Stimulated activated CD8-positive, alpha-beta memory T cell treated with anti-CD3 and anti-CD28 coated beads, Interleukin-2, amount 100 ng/mL, for 1 hour (primary cell): ENCODE measurements around the gene GALNTL6.
"Not testable (repeated sequence)": the region's sequence is repeated elsewhere in the genome, so short reads cannot be mapped to it uniquely, and the experiment has no call there.

Source experiments
- DNase-seq, 2 donors: peaks; one replicate each; pipeline ENCODE4 v3.0.0-alpha.2; 2020; ENCODE audit warnings: low read depth in 2 of 2

The GALNTL6 gene

DNA sequence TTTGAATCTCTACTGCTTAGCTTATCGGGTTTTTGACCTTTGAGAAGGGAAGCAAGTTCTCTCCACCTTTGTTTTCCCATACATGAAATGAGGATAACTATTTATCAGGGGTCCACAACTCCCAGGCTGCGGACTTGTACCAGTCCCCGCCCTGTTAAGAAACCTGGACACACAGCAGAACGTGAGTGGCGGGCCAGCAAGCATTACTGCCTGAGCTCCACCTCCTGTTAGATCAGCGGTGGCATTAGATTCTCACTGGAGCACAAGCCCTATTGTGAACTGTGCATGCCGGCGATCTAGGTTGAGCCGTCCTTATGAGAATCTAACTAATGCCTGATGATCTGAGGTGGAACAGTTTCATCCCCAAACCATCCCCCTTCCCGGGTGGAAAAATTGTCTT, 579.5 kb downstream of the GALNTL6 start:
- no peak for DNase-seq

DNA sequence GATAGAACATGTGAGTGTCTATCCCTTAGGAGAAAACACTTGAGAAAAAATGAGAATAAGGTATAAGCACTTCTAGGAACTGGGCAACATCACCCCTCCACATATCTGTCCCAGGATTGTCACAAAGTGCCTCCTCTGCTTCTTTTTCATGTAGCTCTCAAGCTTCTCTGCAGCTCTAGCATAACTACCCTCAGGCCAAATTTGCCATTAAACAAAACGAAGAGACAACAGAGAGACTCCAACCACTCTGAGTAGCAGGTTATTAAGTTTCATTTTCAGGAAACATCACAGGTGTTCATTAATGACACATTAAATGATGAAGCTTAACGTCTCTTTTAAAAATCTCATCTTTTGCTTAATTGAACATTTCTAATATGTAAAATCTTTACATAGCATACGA, 580.0 kb downstream of the GALNTL6 start:
- no peak for DNase-seq

DNA sequence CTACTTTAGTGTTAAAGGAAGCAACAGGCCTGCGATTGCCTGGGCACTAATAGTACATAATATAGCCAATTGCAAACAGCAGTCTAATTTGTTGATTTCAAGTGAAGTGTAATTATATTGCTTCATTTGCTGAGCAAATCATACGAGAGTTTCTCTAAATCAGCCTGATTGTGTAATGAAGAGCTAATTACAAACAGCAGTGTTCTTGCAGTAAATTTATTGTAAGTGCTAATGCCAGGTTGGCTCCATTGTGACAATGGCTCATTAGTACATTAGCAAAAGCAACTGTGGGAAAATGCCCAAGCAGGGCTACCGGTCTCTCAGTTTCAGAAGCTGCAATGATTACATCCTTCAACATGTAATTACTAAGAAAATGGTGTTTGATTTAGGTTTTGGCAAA, 591.5 kb downstream of the GALNTL6 start:
- DNase-seq, result no peak

DNA sequence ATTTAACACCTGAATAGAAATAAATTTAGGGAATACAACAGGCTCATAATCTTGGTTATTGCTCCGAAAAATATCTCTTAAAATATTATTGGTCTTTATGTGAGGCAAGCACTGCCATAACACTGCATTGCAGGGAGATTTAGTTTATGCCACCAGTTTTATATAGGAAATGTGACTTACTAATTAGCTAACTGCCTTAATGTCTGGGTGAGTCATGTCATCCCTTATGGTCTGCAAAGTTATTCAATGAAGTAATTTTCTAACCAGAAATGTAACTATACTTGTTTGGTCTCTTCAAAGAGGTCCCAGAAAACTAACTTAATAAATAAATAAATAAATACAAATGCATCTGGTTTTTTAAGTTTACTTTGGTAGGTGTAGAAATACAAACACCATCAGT, 597.2 kb downstream of the GALNTL6 start:
- no peak for DNase-seq

DNA sequence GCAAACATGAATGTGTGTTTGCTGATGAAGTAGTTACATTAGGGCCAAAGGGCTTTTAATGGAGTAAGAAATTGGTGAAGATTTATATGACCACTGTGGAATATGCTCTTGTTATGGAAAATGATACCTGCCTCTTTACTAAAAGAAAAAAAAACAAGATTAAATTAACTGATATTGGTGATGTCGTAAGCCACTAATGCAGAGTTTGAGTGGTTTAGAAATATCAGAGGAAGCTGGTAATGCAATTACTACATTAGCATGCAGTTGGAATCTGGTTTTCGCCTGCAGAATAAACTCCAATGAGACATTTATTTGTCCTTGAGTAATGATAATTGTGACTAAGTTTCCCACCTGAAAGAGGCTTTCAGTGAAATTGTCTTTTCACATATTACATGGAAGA, 597.9 kb downstream of the GALNTL6 start:
- no peak for DNase-seq

DNA sequence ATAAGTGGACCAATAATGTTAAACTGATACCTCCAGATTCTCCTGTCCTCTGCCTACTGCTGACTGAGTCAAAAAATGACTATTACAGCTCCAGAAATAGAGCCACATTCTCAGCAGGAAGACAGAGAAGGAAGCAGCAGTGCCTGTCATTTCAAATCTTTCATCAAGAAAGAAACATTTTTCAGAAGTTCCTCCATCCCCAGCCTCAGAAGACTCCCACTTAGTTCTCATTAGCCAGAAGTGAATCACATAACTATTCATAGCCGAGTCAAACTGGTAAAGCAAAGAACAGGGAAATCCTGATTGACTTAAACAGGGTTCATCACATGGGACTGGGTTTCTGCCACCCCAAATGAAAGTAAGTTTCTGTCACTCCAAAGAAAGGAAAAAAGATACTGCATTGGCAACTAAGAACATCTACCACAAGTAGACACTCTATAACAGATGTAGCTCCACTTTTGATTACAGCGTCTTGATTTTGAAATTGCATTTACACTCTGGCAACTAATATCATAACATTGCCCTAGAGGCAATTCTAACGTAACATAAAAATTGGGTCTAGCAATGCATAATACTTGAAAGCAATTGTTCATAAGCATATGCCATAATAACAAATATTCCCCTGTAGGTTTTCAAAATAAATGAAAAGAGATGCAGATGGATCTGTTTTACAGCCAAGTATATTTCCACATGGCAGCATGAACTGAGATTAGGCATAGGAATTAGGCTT, 599.8 kb downstream of the GALNTL6 start:
- DNase-seq, result no peak

DNA sequence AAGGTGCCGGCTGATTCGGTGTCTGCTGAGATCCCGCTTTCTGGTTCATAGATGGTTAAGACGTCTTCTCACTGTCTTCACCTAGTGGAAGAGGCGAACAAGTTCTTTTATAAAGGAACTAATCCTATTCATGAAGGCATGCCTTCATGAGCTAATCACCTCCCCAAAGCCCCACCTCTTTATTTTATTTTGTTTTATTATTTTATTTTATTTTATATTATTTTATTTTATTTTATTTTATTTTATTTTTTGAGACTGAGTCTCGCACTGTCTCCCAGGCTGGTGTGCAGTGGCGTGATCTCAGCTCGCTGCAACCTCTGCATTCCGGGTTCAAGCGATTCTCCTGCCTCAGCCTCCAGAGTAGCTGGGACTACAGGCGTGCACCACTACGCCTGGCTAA, 615.8 kb downstream of the GALNTL6 start:
- not testable (repeated sequence) for DNase-seq

DNA sequence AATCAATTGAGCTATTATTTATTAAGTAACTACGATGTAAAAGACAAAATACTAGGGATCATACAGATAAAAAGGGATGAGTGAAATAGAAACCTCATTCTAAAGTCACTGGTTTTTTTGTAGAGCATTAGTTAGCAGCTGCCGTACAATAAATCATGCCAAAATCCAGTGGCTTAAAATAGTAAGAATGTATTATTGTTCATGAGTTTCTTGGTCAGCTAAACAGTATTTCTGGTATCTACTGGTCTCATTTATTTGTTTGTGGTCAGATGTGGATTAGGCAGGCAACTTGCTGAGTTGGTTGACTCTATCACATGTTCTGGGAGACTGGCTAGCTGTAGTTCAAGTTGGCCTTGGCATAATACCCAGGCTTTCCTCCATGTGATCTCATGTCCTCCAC, 667.3 kb downstream of the GALNTL6 start:
- DNase-seq, result no peak

DNA sequence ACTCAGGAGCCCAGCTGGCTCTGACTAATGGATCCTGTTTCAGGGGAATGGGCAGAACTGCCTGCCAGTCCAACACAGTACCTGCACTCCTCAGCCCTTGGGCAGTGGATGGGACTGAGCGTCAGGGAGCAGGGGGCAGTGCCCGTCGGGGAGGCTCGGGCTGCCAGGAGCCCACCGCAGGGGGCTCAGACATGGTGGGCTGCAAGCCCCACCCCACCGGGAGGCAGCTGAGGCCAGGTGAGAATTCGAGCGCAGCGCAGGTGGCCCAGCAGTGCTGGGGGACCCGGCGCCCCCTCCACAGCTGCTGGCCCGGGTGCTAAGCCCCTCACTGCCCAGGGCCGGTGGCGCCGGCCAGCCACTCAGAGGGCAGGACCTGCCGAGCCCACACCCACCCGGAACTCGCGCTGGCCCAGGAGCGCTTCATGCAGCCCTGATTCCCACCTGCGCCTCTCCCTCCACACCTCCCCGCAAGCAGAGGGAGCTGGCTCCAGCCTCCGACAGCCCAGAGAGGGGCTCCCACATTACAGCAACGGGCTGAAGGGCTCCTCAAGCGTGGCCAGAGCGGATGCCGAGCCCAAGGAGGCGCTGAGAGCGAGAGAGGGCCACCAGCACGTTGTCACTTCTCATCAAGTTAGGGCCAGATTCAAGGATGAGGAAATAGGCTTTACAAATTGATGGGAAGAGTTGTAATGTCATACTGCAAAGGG, 668.8 kb downstream of the GALNTL6 start:
- DNase-seq, result no peak

DNA sequence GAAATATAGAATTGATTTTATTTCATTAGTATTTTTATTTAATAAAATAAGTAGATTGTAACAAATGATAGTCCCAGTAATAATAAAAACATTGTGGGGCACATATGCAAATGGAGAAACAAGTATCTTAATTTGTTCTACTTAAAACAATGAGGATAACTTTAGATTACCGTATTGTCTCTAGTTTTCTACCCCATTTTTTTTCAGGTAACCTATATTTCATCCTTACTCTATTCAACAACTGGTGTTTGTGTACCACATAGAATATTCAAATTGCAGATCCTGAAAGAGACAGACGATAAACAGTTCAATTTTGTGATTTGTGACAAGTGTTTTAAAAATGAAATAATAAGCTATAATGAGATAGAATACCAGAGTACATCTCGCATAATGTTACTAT, 671.8 kb downstream of the GALNTL6 start:
- no peak for DNase-seq

DNA sequence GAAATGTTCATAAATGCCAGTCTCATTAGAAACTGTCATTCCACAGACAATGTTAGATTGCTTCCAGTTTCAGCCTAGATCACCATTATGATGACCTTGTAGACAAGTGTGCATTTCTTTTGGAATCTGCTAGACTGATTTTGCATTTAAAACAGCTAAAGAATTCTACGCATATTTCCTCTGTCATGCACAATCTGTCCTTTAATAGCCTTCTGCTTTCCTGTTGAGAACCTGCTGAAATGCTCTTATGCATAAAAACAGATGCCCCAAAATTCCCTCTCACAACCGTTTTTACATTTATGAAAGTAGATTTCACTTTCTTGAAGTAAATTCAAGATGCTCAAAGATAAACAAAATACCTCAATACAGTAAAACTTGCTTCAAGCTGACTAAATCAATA, 673.3 kb downstream of the GALNTL6 start:
- no peak for DNase-seq

DNA sequence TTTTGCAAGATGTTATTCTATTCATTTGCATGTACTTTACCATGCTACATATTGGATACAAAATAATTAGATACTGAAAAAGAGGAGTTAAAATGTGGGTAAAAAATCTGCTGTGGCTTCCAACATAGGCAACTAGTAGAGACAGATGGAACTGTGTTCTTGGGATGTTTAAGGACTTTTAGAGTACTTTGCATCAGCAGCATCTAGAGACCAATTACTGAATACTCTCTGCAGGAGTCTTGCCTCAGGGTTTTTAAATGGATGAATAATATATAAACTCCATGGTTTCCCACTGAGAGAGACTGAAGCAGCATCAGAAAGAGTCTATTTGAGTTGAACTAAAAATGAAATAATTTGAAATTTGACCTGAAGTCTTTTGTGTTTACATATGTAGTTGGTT, 676.7 kb downstream of the GALNTL6 start:
- DNase-seq, result no peak

DNA sequence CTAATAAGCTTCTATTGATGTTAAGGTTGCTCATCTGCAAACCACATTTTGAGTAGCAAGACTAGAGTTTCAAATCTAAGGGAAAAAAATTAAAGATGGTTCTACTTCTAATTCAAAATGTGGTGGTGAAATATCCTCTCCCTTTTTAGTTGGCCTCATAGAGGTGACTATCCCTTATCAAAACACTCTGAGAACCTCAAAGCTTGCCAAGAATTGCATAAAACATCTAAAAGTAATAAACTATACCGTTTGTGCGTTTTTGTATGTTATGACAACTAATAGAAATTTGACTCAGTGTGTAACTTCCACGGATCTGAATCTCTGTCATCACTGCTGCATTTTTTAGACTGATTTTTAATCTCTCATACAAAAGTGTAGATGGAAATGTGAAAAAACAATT, 682.6 kb downstream of the GALNTL6 start:
- DNase-seq, result no peak

DNA sequence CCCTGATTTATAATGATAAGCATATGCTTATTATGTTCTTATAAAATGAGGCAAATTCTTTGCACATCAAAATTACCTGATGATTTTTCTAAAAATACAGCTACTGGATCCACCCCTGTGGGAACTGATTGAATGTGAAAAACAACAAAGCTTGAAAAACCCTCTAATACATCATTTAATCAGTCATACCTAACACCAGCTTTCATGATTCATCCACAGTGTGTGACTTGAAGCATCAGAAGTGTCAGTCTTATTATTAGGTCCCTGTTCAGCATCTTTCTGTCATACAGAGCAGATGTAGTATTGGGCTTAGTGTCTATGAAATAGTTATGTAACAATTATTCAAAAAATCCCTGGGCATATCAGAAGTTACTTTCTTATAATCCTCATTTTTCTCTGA, 684.1 kb downstream of the GALNTL6 start:
- DNase-seq, result no peak

DNA sequence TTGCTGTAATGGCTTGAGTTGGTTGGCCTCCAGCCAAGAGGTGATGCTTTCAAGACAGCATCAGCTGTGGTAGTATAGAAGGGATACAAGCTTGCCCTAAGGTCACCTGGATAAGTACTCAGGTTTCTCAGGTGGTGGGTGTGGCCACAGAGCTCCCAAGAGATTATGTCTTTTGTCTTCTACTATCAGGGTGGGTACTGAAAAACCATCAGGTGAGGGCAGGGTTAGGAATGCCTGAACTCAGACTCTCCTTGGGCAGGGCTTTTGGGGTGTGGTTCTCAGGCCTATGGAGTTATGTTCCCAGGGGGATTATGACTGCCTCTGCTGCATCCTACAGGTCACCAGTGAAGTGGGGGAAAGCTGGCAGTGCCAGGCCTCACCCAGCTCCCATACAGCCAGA, 700.8 kb downstream of the GALNTL6 start:
- no peak for DNase-seq

DNA sequence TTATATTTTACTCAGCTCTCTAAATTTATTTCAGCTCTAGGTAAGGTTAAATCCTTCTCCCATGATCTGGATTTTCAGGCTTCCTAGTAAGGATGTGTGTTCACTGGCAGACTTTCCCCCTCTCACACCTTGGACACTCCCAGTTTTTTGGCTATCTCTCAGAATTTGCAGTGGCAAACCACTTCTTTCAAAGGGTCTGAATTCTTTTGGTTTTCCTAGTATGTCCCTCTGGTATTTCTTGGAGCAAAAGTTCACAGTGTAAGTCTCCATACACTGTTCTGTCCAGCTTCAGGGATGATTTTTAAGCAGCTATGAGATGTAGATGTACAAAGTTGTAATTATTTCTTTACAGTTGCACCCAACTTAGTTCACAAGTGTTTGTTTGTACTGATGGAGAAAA, 701.6 kb downstream of the GALNTL6 start:
- DNase-seq, result no peak

DNA sequence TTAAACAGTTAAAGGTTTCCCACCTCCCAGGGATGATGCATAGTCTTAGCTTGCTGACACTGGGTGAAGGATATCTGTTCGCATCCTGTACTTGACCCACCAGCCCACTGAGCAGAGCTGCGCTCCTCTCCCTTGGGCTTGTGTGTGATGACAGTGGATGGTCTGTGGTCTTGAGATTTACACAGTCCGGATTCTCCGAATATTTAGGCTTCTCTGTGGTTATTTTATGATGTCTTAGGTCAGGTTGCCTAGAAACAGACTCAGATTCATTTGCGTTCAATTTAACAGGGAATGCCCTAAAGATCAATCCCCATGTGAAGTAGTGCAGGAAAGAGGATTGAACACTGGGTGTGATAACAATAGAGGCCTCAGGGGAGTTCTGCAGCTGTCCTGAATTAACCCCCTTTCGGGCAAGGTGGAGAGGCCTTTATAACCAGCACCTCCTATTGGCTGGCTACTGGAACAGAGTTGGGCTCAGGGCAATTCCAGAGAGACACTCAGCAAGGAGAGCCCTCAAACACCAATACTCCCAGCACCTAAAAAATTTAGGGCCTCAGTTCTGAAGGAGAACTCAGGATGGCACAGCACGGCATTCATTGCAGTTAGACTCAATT, 702.2 kb downstream of the GALNTL6 start:
- DNase-seq, result no peak

DNA sequence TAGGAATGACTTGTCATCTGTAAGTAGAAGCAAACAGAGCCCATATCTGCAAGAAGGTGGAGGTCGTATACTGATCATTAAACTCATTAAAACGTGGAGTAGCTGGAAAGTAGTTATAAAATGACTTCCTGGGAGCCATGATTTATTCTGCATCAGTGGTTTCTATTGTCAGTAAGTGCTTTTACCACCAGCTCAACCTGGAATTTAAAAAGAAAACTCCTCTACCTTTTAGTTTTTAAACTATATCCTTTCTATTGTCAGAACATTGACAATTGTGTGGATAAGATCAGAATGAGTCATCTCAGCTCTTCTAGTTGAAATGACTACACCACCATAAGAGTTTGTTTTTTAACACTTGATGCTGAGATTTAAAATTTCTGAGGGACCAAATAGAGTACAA, 704.2 kb downstream of the GALNTL6 start:
- DNase-seq, result no peak

DNA sequence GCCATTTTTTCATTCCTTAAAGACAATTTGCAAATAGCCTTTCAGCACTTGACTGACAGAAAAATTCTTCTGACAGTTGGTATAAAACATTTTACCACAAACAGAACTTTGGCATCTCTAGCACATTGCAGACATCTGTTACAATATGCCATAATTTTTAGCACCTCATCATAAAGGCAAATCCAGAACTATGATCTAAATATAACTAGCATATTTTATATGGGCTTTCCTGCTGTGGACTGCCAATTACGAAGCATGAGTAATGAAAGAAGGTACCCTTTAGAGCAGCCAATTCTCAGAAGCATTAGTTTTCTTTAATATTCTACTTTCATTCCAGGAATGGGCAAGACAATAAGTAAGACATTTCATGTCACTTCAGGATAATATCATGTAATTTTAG, 708.0 kb downstream of the GALNTL6 start:
- DNase-seq, result no peak

DNA sequence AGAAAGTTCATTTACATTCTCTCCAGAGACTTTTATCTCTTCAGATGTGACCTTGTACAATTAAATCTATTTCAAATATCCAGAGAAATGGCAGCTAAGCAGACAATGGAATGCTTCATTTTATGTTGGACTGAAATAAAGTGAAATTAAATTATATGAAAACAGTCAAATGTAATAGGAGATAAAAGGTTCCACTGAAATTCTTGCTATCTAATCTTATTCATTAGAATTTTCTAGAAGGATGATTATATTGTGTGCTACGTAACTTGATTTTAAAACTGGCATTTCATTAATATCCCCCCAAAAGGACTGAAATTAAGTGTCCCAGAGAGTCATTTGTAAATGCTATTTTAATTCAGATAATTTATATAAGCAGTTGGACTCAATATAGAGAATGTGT, 708.5 kb downstream of the GALNTL6 start:
- no peak for DNase-seq

DNA sequence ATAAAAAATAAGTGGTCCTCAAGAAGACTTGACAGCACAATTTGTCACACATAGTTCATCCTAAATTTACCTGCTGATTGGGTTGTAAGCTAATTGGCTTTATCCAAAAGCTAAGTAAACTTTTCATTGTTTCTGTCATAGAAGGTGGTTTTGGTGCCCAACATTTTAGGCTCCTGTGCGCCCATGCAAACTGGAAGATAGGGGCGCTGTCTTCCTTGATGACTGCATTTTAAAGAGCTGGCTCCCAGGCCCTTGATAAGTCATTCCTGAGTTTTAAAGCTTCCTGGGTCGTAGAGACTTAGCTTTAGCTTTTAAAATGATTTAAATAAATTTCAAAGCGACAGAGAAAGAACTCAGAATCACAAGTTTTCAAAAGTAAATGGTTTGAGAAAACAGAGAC, 730.0 kb downstream of the GALNTL6 start:
- DNase-seq, result no peak

DNA sequence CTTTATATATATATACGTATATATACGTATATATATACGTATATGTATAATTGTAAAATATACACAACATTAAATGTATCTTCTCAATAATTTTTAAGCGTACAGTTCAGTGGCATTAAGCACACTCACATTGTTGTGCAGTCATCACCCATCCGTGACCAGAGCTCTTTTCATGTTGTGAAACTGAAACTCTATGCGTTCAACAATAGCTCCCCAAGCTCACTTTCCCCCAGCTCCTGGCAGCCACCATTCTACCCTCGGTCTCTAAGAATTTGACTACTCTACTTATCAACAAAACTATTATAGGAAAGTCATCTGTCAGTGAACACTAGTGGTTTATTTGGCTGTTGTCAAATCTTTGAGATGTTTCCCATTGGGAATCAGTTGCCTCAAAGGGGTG, 733.6 kb downstream of the GALNTL6 start:
- no peak for DNase-seq

DNA sequence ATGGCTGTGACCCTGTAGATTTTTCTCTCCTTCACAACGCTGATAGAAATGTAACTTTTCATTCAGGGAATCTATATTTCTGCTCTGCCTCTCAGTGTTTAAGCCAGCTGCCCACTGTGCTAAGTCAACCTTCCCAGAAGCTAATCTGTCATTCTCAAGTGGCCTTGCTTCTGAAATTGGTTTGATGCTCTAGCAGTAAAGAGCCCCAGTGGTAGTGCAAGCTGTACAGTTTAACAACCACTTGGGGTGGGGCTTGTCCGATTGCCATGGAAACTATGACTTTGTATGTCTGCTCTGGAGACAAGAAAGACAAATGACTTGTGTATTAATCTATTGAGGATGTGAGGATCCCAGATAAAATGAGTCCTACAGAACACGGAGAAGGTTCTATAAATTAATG, 734.5 kb downstream of the GALNTL6 start:
- no peak for DNase-seq
